GDM1 (cell line): ENCODE data around the gene SYT5.
A peak's percentile ranks its signal among the peaks of the same experiment; 100 is the strongest.
"Not testable (repeated sequence)": the region's sequence is repeated elsewhere in the genome, so short reads cannot be mapped to it uniquely, and the experiment has no call there.

ENCODE experiments used
- DNase-seq: peaks from one replicate; lab custom pipeline; 2025; lab: John Stamatoyannopoulos, UW

The SYT5 gene

GRCh38 chr19:55171440-55171839 is 8.6 kb downstream of the SYT5 start:
- DNase-seq = no peak

DNA sequence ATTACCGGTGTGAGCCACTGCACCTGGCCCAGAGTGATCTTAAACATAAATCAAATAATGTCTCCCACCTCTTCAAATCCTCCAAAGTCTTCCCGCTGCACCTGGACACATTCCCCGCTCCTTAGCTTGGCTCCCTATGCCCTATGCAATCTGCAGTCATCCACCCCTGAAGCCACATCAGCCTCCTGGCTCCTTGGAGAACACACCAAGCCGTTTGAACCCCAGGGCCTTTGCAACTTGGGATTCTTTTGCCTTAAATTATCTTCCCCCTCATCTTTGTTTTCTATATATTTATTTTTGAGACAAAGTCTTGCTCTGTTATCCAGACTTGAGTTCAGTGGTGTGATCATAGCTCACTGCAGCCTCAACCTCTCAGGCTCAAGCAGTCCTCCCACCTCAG is 11.0 kb downstream of the SYT5 start:
- no peak for DNase-seq

DNA sequence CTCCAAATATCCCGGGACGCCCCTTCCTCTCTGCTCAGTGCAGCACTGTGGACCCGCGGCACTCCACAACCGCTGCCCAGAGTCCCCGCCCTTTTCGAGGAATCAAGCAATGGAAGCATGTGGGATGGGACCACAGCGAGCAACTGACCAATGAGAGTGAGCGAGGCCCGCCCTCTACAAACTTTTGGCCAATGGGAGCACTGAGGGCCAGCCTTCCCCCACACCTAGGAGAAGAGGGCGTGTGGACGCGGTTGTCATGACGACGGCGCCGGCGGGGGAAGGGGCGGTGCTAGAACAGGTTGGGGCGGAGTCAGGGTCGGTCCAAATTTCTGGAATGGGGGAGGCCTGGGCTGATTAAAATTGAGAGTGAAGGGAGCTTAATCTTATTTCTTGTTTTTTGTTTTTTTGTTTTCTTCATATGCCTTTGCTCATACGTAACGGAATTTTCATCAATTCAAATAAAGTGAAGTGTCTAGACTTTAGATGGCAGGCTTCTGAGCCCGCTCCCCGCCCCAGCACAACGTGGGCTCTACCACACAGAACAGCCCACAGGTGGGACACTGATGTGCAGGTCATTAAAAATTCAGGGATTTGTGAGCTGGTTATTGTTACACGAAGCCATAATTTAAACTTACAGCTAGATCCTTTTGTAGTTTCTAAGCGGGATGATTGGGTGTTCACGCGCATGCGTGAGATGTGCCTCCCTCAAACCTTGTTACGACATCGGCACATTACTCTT is 13.4 kb downstream of the SYT5 start, which contains the start of gene DNAAF3:
Gene DNAAF3, minus strand, starts transcription at position 84 of the 739 bp plus-strand sequence. CDS start 200 bp downstream, outside the sequence.
- DNase-seq = peak; percentile 95

DNA sequence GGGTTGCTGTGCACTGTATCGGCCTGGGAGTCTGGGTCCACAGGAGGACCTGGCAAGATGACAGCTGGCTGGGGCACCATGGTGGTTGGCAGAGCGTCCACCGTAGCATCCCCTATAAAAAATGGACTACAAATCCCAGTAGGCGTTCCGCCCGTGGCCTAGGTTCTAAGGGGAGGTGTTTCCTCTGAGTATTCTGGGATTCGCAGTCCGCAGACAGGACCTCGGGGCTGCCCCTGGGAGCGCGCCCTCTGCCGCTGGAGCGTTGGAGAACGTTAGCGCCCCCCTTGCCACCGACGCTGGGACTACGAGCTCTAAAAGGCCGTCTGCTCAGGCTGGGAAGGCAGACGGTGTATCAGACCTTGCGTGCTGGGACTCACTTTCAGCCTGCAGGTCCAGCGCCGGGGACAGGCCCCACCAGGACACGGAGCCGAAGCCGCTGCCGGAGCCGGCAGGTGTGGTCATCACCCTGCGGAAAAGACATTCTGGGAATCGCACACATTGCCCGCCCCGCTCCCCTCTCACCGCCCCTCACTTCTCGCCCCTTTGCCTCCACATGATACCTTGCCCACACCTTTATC is 14.0 kb downstream of the SYT5 start:
- peak; percentile 84 for DNase-seq

DNA sequence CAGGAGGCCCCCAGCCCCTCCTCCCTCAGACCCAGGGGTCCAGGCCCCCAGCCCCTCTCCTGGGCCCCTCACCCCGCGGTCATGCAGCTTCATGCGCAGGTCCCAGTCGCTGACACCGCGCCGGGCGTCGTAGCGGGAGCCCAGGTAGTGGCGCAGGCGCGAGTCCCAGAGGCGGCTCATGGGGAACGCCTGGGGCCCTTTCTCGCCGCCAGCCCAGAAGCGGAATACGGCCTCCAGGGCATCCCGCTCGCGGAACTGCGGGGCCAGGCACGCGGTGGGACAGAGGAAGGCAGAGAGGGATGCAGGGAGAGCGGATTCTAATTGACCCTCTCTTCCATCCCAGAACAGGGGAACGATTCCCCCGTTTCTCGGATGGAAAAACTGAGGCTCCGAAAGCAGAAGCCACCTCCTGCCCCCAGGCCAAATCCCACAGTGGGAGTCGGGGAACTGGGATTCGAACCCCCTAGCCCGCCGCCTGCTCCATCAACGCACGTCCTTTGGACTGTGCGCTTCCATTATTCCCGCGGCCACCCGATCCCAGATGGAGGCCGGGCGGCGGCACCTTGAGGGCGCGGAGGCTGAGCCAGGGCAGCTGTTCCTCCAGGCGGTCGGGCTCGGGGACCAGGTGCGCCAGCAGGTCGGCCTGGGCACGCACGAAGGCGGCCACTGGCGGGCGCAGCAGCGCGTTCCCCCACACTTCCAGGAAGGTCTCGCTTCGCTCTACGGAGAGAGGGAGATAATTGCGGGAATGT is 18.3 kb downstream of the SYT5 start:
- no peak for DNase-seq

GRCh38 chr19:55160986-55161365 is 19.1 kb downstream of the SYT5 start:
- no peak for DNase-seq

DNA sequence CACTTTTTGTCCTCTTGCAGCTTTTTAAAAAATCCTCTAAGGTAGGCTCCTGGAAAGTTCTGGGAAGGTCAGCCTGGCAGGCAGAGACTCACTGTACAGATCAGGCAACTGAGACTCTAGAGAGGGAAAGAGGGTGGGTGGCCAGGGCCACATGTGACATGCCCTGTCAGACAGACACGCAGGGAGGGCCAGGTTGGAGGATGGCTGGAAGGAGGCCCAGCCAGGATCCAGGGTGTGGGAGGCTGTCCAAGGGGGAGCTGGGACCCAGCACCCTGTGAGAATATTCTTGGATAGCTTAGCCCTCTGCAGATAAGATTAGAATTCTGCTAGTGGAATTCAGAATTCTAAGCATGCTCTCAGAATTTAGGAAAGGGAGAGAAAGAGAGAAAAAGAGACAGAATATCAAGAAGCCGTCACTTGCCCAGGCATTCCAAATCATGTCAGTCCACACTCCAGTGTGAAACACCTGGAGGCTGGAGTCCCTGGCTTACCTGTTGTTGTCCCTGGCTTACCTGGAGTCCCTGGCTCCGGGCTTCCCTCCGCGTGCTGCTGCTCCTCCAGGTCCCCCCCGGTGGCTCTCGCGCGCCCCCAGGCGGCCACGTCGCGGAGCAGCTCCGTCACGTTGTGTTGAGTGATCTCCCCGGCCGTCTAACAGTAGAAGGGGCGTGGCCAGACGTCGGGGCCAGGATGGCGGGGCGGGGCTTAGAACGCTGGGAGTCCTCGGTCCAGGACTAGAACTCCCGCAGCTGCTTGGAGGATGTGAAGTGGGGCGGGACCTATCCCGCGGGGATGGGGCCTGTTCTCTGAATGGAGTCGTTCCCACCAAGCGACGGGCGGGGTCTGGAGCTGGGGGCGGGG is 19.7 kb downstream of the SYT5 start:
- peak; percentile 88 for DNase-seq

DNA sequence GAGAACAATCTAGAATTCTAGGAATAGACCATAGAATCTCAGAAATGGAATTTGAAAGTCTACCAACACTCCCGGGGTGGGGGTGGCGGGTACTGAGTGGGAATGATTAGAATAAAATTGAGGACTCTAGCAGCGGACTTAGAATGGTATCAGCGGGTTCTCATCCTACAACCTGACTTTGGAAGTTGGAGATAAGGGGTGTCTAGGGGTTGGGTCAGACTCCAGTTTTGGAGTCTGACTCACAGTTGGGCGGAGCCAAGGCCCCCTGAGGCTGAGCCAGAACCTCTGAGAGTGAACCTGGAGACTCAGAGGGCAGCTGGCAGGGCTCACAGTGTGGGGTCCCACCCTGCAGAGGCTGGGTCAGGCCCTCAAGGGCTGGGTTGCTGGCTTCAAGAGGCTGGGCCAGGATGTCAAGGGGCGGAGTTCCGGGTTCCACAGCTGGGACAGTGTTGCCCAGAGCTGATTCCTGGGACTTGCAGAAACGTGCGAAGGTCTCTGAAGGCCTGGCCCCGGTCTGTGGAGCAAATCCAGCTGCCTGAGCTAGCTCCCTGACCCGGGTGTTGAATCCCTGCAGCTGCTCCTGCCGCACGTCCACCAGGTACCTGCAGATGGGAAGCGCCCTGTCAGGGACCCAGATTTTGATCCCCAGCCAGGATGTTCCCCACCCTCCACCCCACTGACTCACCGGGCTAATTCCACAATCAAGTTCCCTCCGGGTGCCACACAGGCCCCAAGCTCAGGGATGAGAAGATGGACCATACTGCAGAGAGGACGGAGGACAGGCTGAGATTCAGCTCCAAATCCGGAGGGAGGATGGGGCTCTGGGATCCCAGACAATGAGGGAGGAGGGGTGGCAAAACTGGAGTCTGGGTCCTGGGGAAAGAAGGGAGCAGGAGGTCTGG is 21.0 kb downstream of the SYT5 start:
- DNase-seq = no peak

- DNase-seq = no peak
Observed at GRCh38 chr19:55158423-55158822, 21.7 kb downstream of the SYT5 start.

DNA sequence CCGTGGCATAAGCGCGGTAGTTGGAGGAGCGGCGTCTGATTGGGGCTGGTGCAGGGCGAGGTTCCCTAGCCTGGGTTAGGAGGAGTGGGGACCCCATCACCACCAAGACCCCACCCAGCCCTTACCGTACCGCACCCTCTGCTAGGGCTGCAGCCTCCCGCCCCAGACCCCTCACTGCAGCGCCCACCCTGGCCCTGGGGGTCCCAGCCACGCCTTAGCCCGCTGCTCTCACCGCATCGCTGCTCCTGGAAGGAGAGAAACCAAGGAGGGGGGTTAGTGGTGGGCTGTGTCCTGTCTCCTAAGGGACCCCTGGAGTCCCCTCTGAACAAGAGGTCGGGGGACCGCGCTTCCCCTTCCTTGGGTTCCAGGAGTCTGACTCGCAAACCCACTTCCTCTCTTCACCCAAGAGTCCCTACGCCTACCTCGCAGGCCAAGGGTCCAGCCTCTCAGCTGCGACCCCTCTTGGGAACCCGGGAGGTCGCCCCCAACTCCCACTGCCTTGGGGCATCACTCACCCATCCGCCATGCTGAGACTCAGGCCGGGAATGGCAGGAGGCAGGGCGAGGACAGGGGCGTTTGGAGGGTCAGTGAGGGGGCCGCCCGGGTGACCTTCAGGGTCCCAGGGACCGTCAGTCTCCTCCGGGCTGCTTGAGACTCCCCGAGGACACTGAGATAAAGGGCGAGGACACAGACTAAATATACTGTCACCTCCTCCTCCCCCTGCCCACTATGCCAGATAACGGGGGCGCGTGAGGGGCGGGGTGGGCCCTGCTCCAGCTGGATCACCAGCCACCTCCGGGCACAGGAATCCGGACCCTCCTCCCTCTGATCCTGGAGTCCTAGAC is 22.8 kb downstream of the SYT5 start, which contains the start of gene TNNI3:
Gene TNNI3, minus strand, starts transcription at position 669 of the 845 bp plus-strand sequence. Its CDS starts 143 bp downstream, at position 526.
- DNase-seq = no peak

- DNase-seq = no peak
Observed at GRCh38 chr19:55156202-55157063, 23.7 kb downstream of the SYT5 start.

- DNase-seq = not testable (repeated sequence)
Observed at GRCh38 chr19:55155784-55156183, 24.3 kb downstream of the SYT5 start.

DNA sequence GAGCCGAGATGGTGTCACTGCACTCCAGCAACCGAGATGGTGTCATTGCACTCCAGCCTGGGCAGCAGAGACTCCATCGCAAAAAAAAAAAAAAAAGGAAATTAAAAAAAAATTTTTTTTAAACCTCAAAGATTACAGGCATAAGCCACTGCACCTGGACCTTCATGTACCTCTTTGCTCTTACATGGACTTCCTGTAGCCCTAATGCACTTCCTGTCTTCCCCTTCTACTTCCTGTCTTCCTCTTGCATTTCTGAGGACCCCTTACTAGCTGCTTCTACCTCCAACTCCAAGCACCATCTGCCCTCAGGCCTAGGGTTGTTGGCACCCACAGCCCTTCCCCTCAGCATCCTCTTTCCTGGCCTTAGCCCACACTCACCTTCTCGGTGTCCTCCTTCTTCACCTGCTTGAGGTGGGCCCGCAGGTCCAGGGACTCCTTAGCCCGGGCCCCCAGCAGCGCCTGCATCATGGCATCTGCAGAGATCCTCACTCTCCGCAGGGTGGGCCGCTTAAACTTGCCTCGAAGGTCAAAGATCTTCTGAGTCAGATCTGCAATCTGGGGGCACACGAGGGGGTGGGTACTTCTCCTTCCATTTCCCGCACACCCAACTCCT is 26.3 kb downstream of the SYT5 start:
- no peak for DNase-seq

- DNase-seq = no peak
Observed at GRCh38 chr19:55152017-55152416, 28.1 kb downstream of the SYT5 start.

GRCh38 chr19:55149078-55150003 is 30.7 kb downstream of the SYT5 start, which contains the start of gene TNNT1:
Gene TNNT1 (minus strand): TSS chr19:55149206. CDS start chr19:55147157, 2,049 bp downstream.
- DNase-seq = no peak

GRCh38 chr19:55147545-55148251 is 32.4 kb downstream of the SYT5 start:
- DNase-seq = no peak
